PFSK-1 (cell line): ENCODE results near the gene U2AF1L4.

ENCODE experiments used
- FOXP2 ChIP-seq: optimal IDR thresholded peaks from 2 replicates; pipeline ENCODE3; 2011; ENCODE audit warnings: borderline replicate concordance, control low read depth, inconsistent platforms; ENCODE audit not compliant: insufficient read depth; ENCODE audit errors: extremely low read length, extremely low read depth
- POLR2AphosphoS5 ChIP-seq: IDR thresholded peaks from 2 replicates; pipeline ENCODE4 v1.6.1; 2012; ENCODE audit warnings: low read depth, mild to moderate bottlenecking, control low read depth, low read length, moderate library complexity
- SIN3A ChIP-seq: IDR thresholded peaks from 2 replicates; pipeline ENCODE4 v1.6.1; 2012; ENCODE audit warnings: mild to moderate bottlenecking, low read length, moderate library complexity, borderline replicate concordance; ENCODE audit not compliant: insufficient read depth
- TAF1 ChIP-seq: IDR thresholded peaks from 2 replicates; pipeline ENCODE4 v1.6.1; 2012; ENCODE audit warnings: low read length, control low read depth, borderline replicate concordance; ENCODE audit not compliant: insufficient read depth
- TF ChIP-seq, protein P1 (sequence below), 2 experiments: IDR thresholded peaks; 2 replicates each; pipeline versions ENCODE4 v1.6.1 to v1.8.0; 2011 to 2012; ENCODE audit warnings: low read depth in 2 of 2, low read length in 2 of 2, control low read depth in 1 of 2, inconsistent platforms in 1 of 2, mild to moderate bottlenecking in 1 of 2, moderate library complexity in 1 of 2; ENCODE audit not compliant: insufficient read depth in 1 of 2

The U2AF1L4 gene

DNA sequence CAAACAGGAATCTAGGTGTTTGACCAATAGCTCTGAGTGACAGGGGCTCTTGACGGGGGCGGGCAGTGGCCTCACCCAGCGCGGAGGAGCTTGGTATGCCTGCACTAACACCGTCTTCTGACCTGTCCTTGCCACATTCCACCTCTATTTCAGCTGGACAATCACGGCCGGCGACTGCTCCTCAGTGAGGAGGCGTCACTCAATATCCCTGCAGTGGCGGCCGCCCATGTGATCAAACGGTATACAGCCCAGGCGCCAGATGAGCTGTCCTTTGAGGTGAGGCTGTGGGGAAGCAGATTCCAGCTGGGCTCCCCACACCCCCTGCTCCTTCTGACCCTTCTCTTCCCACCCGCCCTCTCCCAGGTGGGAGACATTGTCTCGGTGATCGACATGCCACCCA is 34.8 kb upstream of the U2AF1L4 start:
- TF ChIP-seq, protein P1, sequence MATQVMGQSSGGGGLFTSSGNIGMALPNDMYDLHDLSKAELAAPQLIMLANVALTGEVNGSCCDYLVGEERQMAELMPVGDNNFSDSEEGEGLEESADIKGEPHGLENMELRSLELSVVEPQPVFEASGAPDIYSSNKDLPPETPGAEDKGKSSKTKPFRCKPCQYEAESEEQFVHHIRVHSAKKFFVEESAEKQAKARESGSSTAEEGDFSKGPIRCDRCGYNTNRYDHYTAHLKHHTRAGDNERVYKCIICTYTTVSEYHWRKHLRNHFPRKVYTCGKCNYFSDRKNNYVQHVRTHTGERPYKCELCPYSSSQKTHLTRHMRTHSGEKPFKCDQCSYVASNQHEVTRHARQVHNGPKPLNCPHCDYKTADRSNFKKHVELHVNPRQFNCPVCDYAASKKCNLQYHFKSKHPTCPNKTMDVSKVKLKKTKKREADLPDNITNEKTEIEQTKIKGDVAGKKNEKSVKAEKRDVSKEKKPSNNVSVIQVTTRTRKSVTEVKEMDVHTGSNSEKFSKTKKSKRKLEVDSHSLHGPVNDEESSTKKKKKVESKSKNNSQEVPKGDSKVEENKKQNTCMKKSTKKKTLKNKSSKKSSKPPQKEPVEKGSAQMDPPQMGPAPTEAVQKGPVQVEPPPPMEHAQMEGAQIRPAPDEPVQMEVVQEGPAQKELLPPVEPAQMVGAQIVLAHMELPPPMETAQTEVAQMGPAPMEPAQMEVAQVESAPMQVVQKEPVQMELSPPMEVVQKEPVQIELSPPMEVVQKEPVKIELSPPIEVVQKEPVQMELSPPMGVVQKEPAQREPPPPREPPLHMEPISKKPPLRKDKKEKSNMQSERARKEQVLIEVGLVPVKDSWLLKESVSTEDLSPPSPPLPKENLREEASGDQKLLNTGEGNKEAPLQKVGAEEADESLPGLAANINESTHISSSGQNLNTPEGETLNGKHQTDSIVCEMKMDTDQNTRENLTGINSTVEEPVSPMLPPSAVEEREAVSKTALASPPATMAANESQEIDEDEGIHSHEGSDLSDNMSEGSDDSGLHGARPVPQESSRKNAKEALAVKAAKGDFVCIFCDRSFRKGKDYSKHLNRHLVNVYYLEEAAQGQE (IDR thresholded peaks at IDR 0.05; ENCODE audit: insufficient read depth in 1 of 2, low read depth in 2 of 2, low read length in 2 of 2), result no peak
- TF ChIP-seq TAF1, result no peak
- no peak for TF ChIP-seq FOXP2
- TF ChIP-seq POLR2AphosphoS5, result no peak
- TF ChIP-seq SIN3A, result no peak

DNA sequence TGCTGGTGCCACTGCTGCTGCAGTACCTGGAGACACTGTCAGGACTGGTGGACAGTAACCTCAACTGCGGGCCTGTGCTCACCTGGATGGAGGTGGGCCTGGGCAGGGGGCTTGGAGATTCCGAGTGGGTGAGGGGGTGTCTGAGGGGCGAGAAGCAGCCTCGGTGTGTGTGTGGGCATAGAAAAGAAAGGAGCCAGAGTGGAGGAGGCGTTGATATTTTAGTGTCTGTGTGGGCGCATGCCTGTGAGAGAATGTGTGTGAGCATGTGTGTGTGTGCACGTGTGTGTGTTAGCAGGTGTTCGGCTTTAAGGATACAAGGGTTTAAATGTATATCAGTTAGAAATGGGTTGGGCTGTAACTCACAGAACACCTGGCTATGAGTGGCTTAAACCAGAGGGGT is 33.8 kb upstream of the U2AF1L4 start:
- TF ChIP-seq SIN3A (no peak), TAF1 (no peak)
- TF ChIP-seq, protein P1 (IDR thresholded peaks at IDR 0.05; ENCODE audit: insufficient read depth in 1 of 2, low read depth in 2 of 2, low read length in 2 of 2), result no peak

DNA sequence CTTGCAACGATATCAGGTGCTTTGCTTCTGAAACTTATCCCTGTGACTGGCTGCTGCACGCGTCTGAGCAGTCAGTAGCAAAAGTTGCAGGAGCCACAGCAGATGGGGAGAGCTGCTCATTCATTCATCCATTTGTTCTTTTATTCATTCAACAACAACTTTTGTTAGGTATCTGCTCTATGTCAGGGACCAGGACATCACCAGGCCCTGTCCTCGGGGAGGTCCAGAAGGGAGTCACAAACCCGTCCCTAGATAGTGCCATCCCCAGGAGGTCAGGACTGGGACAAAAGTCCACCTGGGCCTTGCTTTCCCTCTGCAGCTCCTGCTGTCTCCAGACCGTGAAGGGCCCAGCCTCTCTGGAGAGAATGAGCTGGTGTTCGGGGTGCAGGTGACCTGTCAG is 32.7 kb upstream of the U2AF1L4 start:
- no peak for TF ChIP-seq SIN3A
- TF ChIP-seq, protein P1 (IDR thresholded peaks at IDR 0.05; ENCODE audit: insufficient read depth in 1 of 2, low read depth in 2 of 2, low read length in 2 of 2), result no peak
- TF ChIP-seq TAF1, result no peak

DNA sequence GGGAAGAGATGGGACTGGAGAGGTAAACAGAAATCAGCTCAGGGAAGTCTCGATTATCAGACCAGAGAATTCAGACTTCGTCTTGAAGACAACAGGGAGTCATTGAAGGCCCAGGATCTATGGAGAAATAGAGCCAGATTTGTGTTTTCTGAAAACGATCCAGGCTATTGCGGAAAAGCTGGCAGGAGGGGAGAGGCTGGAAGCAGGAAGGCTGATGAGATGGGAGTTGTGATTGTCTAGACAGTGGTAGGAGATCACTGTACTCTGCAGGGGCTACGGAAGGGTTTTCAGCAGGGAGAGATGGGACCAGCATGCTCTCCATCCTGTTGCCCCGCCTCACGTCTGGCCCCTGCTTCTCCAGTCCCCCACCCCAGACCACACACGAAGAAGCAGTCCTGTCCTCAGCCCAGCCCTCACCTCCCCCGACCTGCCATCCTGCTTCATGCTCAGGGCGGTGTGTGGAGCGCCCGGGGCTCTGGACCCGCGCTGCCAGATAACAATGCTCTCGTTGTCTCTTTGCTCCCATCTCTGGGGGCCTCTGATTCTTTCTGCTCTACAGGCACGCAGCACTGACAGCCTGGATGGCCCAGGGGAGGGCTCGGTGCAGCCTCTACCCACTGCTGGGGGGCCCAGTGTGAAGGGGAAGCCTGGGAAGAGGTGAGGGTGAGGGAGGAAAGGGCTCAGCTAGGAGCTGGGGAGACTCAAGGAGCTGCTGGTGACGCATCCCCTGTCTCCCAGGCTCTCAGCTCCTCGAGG is 32.0 kb upstream of the U2AF1L4 start:
- TF ChIP-seq, protein P1 (IDR thresholded peaks at IDR 0.05; ENCODE audit: insufficient read depth in 1 of 2, low read depth in 2 of 2, low read length in 2 of 2), result no peak
- no peak for TF ChIP-seq TAF1
- no peak for TF ChIP-seq POLR2AphosphoS5
- TF ChIP-seq FOXP2, result no peak
- TF ChIP-seq SIN3A, result no peak
